Activated T-helper 1 cell treated with anti-CD3 and anti-CD28 coated beads, Interleukin-12 subunit alpha, Interleukin-12 subunit beta, Interleukin-2, Interleukin-4 antibody, amounts not matched to agents 30 ng/mL and 10 ng/mL and 1 ng/mL, durations not matched to agents 14 hours and 24 hours and 36 hours (primary cell): ENCODE results near the gene IRAG1. TPM values are rescaled to one million over a fixed set of nuclear protein-coding genes. Genes with fewer than 3 reads are reported as not detected.

Experiments used
- total RNA-seq: library from RNA; stranded (reverse); gene quantifications from 2 replicates; pipeline ENCODE4 v1.2.3, GENCODE V29; 2022

Gene IRAG1
- total RNA-seq, 1 donor from 2014 or later: not detected

Other genes with a start within 250 kb of the IRAG1 start
- gene AMPD3, start 238.5 kb downstream of the IRAG1 start, total RNA-seq: 13.9 and 14.3 TPM in 2 replicates
- 12.4 and 13.2 TPM in 2 replicates for gene RNF141, start 152.6 kb downstream of the IRAG1 start, total RNA-seq
- gene LYVE1, start 125.1 kb downstream of the IRAG1 start, total RNA-seq: not detected in 2 replicates
- 46.2 and 51.1 TPM in 2 replicates for gene CTR9, start 57.5 kb upstream of the IRAG1 start, total RNA-seq
- gene EIF4G2, start 115.2 kb upstream of the IRAG1 start, total RNA-seq: 1,084 and 1,108 TPM in 2 replicates
- 38.9 and 42.2 TPM in 2 replicates for gene ZBED5, start 164.3 kb upstream of the IRAG1 start, total RNA-seq